Left lobe of liver (tissue), 2 donors: ENCODE data around the gene NDUFV2. TPM values are rescaled to one million over a fixed set of nuclear protein-coding genes. Genes with fewer than 3 reads are reported as not detected.

Source experiments
- ATAC-seq: fragments of 200-7000 bp; cut with Tn5 transposase; one replicate; pipeline ENCODE4 v1.9.1; 2020; ENCODE audit warnings: mild to moderate bottlenecking, moderate library complexity
- DNase-seq: peaks from one replicate; pipeline ENCODE4 v3.0.0-alpha.2; 2020; ENCODE audit warnings: low spot score
- total RNA-seq: library from RNA; stranded (reverse); gene quantifications from one replicate; pipeline ENCODE4 v1.2.1, GENCODE V29; 2021
- donor health status: DM: no; HTN: no; CAD: no; lungs with moderate emphysema.
- donor health status: DM: no; HTN: yes; CAD: no.

The NDUFV2 gene
- total RNA-seq, 1 donor from 2014 or later, result 151 TPM

DNA sequence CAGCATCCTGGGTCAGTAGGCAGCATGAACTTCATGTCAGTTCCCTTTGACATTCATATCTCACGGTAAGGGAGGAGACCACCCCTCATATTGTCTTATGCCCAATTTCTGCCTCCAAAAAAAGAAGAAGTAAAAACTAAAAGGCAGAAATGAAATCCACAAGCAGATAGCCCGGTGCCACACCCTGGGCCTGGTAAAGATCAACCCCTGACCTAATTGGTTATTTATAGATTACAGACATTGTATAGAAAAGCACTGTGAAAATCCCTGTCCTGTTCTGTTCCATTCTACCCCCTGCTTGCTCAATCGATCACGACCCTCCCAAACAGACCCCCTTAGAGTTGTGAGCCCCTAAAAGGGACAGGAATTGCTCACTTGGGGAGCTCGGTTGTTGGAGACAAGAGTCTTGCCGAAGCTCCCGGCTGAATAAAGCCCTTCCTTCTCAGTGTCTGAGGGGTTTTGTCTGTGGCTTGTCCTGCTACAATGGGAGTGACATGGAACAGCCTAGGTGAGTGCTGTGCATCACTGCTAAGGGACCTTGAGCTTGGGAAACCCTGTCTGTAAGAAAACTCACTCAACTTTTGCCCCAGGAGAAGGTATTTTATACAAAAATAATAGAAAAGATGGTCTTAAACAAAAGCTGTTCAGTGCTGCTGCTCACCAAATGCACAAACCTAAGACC is 11.1 kb downstream of the NDUFV2 start:
- DNase-seq, result no peak

DNA sequence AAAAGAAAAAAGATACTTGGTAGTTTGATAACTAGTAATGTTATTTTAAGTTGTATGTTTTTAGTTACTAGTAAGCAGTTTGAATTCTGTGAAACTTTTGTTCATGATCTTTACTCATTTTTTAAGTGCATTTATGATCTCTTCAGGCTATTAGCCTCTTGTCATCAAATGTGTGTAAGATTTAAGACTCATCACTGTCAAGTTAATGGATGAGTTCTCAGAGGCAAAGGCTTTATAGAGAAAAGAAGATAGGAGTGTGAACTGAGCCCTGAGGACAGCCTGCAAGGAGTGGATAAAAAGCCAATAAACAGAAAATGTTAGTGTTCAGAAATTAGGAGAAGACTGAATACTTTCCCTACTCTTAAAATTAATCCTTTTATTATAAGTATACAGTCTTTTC is 13.5 kb downstream of the NDUFV2 start:
- no peak for DNase-seq
- no peak for ATAC-seq

More for the DNA sequence above, 11.1 kb downstream of the NDUFV2 start:
- no peak for ATAC-seq

- ATAC-seq (no peak), DNase-seq (no peak)
These were observed 15.7 kb downstream of the NDUFV2 start for GRCh38 chr18:9117980-9118841.

- DNase-seq (no peak), ATAC-seq (no peak)
These were observed 18.3 kb downstream of the NDUFV2 start for GRCh38 chr18:9120796-9121195.

DNA sequence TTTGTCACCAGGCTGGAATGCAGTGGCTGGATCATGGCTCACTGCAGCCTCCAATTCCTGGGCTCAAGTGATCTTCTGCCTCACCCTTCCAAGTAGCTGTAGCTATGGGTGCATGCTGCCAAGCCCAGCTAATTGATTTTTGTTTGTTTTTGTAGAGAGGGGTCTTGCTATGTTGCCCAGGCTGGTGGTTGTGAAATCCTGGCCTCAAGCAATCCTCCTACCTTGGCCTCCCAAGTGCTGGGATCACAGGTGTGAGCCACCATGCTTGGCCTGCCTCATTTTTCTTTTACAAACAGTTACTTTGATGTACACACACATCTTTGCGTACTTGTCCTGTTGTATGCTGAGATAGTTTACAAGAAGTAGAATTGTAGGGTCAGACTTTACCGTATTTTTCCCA is 21.0 kb downstream of the NDUFV2 start:
- DNase-seq (no peak), ATAC-seq (no peak)

- no peak for ATAC-seq
These were observed 22.3 kb downstream of the NDUFV2 start for GRCh38 chr18:9124824-9125223.

GRCh38 chr18:9126337-9126736 is 23.8 kb downstream of the NDUFV2 start:
- ATAC-seq (no peak), DNase-seq (no peak)

More at GRCh38 chr18:9124824-9125223, 22.3 kb downstream of the NDUFV2 start:
- no peak for DNase-seq

DNA sequence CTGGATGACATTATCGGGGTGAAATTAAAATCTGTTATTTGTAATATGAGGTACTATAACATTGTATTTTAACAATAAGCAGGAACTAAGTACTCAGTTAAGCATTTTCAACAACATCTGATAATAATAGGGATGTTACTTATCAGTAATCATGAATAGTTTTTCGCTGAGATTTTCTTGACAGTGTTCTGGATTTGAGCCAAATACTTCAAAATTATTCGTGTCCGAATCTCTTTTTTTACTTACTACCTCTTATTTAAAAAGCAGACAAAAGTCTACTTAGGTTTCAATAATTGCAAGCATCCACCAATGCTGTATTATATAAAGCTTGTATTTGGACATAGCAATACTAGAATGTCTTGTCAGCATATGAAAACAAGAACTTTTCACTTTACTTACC is 27.7 kb downstream of the NDUFV2 start:
- ATAC-seq, result no peak
- DNase-seq, result no peak

- DNase-seq (no peak), ATAC-seq (no peak)
These were observed 28.3 kb downstream of the NDUFV2 start for GRCh38 chr18:9130806-9131205.

DNA sequence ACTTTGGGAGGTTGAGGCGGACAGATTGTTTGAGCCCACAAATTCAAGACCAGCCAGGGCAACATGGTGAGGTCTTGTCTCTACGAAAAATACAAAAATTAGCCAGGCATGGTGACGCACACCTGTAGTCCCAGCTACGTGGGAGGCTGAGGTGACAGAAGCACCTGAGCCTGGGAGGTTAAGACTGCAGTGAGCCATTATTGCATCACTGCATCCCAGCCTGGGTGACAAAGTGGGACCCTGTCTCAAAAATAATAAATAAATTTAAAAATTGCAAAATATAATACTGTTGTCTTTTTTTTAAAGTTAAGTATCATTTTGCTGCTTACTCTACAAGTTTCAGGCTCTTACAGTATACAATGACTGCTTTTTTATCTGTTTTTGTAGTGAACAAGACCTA is 30.1 kb downstream of the NDUFV2 start:
- no peak for ATAC-seq

GRCh38 chr18:9133225-9133624 is 30.7 kb downstream of the NDUFV2 start:
- no peak for DNase-seq
- no peak for ATAC-seq

More for the DNA sequence above, 30.1 kb downstream of the NDUFV2 start:
- no peak for DNase-seq

DNA sequence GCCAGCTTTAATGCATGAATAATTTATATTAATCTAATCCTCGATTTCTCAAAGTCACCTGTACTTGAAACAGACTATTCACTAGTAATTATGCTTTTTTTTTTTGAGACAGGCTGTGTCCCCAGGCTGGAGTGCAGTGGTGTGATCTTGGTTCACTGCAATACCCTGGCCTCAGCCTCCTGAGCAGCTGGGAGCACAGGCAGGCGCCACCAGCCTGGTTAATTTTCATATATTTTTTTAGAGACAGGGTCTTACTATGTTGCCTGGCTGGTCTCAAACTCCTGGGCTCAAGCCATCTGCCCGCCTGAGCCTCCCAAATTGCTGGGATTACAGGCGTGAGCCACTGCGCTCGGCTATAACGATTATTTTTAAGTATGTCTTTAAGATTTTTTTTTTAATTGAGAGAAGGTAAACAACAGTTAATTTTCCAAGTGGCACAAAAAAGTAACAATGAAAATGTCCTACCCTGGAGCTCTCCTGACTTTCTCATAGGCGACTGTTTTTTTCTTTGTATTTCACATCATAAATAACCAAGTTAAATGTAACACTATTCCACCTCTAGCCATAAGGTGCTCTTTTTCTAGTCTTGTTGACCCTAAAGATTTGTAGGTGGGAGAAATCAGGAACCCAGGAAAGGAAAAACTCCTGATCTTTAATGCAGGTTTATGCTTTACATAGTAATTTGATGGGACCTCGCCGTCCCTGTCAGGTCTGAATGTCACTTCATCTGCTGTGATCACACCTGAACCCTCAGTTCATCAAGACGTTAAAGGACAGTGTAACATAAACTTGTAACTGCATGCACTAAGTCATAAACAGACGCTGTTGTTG is 32.8 kb downstream of the NDUFV2 start:
- no peak for ATAC-seq
- no peak for DNase-seq

DNA sequence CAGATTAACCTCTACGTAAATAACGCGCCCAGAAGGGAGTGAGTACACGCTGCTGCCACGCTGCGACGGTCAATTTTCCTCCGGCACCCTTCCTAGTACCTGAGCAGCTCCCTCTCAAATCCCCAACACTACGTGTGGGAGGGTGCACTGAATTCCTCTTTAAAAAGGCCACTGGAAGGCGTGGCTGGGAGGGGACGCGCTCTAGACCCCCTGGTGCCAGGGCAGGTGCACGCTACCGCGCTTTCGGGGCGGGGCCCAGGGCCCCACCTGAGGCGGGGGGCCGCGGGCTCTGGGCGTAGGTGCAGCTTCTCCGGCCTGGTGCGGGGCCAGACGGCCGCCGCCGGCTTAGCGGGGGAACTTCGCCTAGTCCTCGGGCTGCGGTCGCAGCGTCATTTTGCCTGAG is 33.4 kb downstream of the NDUFV2 start:
- DNase-seq (no peak), ATAC-seq (peak; percentile 43)

DNA sequence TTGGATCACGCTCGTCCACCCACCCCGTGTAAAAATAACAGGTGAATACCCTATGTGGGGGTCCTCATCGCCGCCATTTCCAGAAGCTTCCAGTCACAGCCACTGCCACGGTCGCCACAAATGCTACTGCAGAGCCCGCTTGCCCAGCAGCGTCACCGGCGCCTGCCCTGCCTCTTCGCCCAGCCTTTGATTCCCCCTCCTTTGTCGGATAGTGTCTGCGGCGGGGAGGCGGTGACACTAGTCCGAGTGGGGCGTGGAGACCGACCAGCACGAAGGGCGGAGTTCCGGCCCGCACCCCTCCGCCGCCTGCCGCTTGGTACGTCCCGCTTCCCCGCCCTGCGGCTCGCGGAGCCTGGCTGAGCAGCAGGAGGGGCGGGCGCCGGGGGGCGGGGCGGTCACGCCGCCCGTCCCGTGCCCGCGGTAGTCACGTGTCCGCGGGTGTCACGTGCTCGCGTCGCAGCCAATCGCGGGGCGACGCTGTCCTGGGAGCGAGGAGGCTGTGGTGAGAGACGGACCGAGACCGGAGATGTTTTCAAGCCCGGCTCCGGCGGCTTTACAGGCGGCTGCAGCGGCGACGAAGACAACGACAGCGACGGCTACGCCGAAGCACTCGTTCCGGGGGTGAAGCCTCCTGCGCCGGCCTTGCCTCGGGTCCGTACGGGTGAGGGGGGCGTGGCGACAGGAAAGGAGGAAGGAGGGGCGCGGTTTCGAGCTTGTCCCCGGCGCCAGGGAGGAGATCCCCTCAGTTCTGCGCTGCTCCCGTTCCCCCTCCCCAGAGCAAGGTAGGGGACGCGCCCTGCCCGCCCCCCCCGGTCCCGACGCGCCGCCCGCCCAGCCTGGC is 34.0 kb downstream of the NDUFV2 start, which contains the start of gene ANKRD12:
ANKRD12 (plus strand) TSS at position 467 of the 841 bp plus-strand sequence. CDS start 45,652 bp downstream, outside the sequence.
- peak; percentile 89 for ATAC-seq
- DNase-seq, result peak; percentile 99

DNA sequence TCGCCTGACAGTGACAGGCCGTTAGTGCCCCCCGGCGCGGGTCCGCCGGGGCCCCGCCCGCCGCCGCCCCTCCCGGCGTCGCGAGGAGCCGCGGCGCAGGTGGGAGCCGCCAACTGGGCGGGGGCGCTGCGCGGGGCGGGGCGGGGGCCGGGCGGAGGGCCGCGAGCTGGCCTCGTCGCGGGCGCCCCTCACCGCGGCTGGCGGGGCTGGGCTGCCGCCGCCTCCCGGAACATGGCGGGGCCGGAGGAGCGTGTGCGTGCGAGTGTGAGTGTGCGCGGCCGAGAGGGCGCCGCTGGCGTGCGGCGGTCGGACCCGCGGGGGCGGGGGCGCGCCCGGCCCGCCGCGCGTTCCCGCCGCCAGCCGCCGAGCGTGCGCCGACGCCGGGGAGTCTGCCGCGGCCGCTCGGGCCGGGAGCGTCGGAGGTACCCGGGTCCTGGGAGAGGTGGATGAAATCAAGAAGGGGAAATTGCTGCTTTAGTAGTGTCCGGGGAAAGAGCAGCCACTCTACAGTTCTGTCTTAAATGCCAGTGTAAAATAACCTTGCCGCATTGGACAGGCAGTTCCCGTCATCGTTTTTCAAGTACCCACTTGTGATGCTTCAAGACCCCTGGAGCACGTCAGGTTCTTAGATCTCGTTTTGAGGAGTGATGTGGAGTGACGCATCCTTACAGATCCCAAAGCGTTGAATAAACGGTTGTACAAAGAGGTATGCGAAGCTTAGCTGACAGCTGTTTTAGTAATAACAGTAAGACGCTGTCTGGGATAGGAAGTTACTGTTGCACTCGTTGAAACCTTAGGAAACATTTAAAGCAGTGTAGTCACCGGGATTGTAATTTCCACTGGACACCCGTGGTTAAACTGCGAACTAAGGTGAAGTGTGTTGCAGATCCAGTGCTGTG is 34.9 kb downstream of the NDUFV2 start:
- peak; percentile 54 for ATAC-seq
- DNase-seq, result peak; percentile 81

DNA sequence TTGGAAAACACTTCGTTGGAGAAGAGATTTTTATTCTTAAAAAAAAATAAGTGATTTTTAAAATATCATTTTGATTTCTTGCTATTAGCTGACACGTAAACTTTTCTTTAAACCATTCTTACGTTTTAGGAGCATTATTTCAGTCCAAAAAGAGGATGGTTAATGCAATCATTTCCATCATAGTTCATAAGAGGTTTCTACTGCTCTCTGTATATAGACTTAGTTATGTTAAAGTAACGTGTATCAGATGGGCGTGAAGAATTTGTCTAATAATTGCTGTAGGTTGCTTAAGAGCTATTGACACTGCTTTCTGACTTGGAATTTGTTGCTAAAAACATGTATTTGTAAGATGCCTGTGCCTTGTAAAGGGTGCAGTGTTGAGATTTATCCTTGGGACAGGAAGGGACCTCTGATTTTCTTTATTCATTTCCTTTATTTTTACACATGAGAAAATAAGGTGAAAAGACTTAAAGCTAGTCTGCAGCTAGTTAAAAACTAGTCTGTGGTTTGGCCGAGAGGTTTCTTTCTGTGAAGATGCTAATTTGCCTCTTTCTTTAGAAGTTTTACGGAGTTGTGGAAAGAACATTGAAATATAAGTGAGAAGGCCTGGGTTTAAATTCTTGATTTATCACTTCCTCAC is 37.0 kb downstream of the NDUFV2 start:
- no peak for DNase-seq
- ATAC-seq, result no peak

DNA sequence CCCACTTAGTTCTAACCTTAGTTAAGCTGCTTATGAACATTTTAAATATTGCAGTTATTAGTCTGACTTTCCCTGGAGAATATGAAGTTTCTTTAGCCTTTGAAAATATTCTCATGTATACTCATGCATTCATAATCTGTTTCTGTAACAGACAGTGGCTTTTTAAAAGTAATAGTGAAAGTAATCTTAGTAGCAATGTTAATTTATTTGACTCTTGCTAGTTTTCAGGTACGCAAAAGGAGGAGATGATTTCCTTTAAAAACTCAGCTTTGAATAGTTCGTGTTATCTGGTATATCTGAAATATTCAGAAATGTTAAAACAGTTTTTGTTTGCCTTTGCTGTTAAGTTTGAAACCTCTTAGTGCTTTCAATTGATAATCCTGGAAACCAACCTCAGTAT is 37.9 kb downstream of the NDUFV2 start:
- DNase-seq (no peak), ATAC-seq (no peak)

DNA sequence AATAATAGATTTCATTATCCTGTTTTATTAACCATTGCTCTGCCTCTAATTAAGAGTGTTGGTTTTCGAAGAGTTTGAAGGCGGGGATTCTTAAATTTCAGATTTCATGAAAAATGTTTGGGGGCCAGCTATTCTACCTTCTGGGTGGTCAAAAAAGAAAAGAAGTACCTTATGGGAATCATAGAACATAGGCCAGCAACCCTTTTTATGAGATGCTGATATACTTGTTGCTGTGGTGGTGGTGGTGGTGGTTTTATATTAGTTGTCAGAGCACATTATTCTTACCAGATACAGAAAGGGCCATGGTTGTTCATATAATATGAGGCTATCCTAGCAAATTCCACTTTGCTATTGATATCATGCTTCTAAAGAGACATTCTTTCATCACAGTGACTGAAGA is 38.5 kb downstream of the NDUFV2 start:
- no peak for ATAC-seq
- no peak for DNase-seq

- DNase-seq (no peak), ATAC-seq (no peak)
These were observed 43.7 kb downstream of the NDUFV2 start for GRCh38 chr18:9146224-9146623.
